ENCODE data around the gene ABI2. TPM values are rescaled to one million over a fixed set of nuclear protein-coding genes. Genes with fewer than 3 reads are reported as not detected.

ABI2 gene
- total and polyA plus RNA-seq, 2 of the 4 experiments (the other 2 are of a cell fraction) = 35.7 to 54.0 TPM

GRCh38 chr2:203301667-203302066 lies 26.5 kb upstream of the ABI2 start:
- Histone ChIP-seq H3K9me1 (ENCODE audit: insufficient read depth, low read length) (0 out of 2 replicates have a peak, but pooled peaks cover 9% of the 10 kb centered on the region), H2BK120ac (ENCODE audit: low read depth, low read length) (no peak overlapping the region), H3K23ac (ENCODE audit: low read depth, low read length) (no peak overlapping the region), H4K5ac (ENCODE audit: low read depth, low read length) (no peak overlapping the region), H2AK9ac (replicated peaks; ENCODE audit: low read depth, low read length, poor library complexity) (no peak overlapping the region), H3K27me3 (ENCODE audit: control insufficient read depth, insufficient read depth, low read length) (no peaks in the 10 kb centered on the region), H3K79me1 (ENCODE audit: low read depth in 1 of 2, low read length in 2 of 2) (peaks cover 0 to 7% of the 10 kb centered on the region in 2 experiments; a peak in 1 of 4 replicates), H3K4me3 (ENCODE audit: insufficient read depth, low read depth, low read length) (no peak overlapping the region), H2AK5ac (ENCODE audit: low read depth, low read length) (no peak overlapping the region), H3K56ac (ENCODE audit: extremely low read depth, insufficient read depth, low read length) (no peak overlapping the region), H2AFZ (replicated peaks; ENCODE audit: low read length, poor library complexity) (no peak overlapping the region), H3K4me1 (ENCODE audit: control insufficient read depth, insufficient read depth, low read length) (peaks cover 9% of the 10 kb centered on the region), H2BK15ac (ENCODE audit: low read depth, low read length) (no peak overlapping the region), H3K9me3 (ENCODE audit: control insufficient read depth, insufficient read depth, low read length) (no peaks in the 10 kb centered on the region), H4K8ac (ENCODE audit: low read depth in 2 of 2, low read length in 2 of 2) (no peak overlapping the region), H2BK20ac (ENCODE audit: low read depth, low read length) (no peak overlapping the region), H3K9ac (ENCODE audit: low read depth, low read length) (no peak overlapping the region), H4K20me1 (ENCODE audit: insufficient read depth, low read length) (no peaks in the 10 kb centered on the region), H3K27ac (ENCODE audit: insufficient read depth, low read length) (no peak overlapping the region; the same call in 1 of the 2 replicates), H3K18ac (ENCODE audit: low read depth, low read length) (no peak overlapping the region), H2BK5ac (ENCODE audit: low read depth, low read length, poor library complexity, severe bottlenecking) (no peak overlapping the region), H3K4me2 (ENCODE audit: low read depth, low read length) (no peak overlapping the region), H3K14ac (replicated peaks; ENCODE audit: low read depth, low read length) (no peak overlapping the region), H3K36me3 (ENCODE audit: control insufficient read depth, insufficient read depth, low read length) (peaks cover 3% of the 10 kb centered on the region; the same call in 1 of the 2 replicates), H3K4ac (ENCODE audit: low read depth, low read length) (no peak overlapping the region; the same call in 1 of the 2 replicates), H4K91ac (ENCODE audit: insufficient read depth, low read depth, low read length) (no peak overlapping the region)
- DNase-seq = peak; percentile 51
- dilution Hi-C loops (cut with HindIII; ENCODE audit: low sequenced_read_pairs, unreplicated experiment) (no loop called here), intact Hi-C loops (cut with micrococcal nuclease) (no loop called here), in situ Hi-C loops (cut with MboI; ENCODE audit: low sequenced_read_pairs) (no loop called here)
- ChIA-PET POLR2A (ENCODE audit: unreplicated experiment) (no interaction called here), CTCF (no interaction called here)
- ATAC-seq (ENCODE audit: low read depth) = peak; percentile 74
- 80% methylated on average over 1 of the region's 3 CpGs; no CpG with 5 or more reads in 1 of the 2 experiments for WGBS, 2 experiments (ENCODE audit: extremely low coverage in 2 of 2, insufficient read length in 1 of 2)
- no peak for TF ChIP-seq USF2 (IDR thresholded peaks at IDR 0.05; ENCODE audit: low read depth, low read length)
- no peak for TF ChIP-seq CTCF (conservative IDR thresholded peaks at IDR 0.05; ENCODE audit: low read depth, low read length)
- TF ChIP-seq CEBPB (IDR thresholded peaks at IDR 0.05; ENCODE audit: low read depth, low read length) = no peak
- no peak for TF ChIP-seq SMC3 (IDR thresholded peaks at IDR 0.05; ENCODE audit: low read depth, low read length)
- TF ChIP-seq MAZ (IDR thresholded peaks at IDR 0.05; ENCODE audit: borderline replicate concordance, low read depth, low read length) = no peak
- TF ChIP-seq CHD1 (IDR thresholded peaks at IDR 0.05; ENCODE audit: low read depth, low read length) = no peak
- TF ChIP-seq POLR2A (IDR thresholded peaks at IDR 0.05; ENCODE audit: low read depth, low read length) = no peak
- TF ChIP-seq RAD21 (IDR thresholded peaks at IDR 0.05; ENCODE audit: low read length) = no peak
- no peak for TF ChIP-seq NFE2L2 (IDR thresholded peaks at IDR 0.05; ENCODE audit: low read depth, low read length)
- TF ChIP-seq MAFK (IDR thresholded peaks at IDR 0.05; ENCODE audit: low read depth, low read length) = no peak
- TF ChIP-seq RCOR1 (IDR thresholded peaks at IDR 0.05; ENCODE audit: insufficient replicate concordance, low read length) = no peak
- no peak for TF ChIP-seq FOS (IDR thresholded peaks at IDR 0.05; ENCODE audit: low read depth, low read length)
- no peak for TF ChIP-seq MXI1 (IDR thresholded peaks at IDR 0.05; ENCODE audit: borderline replicate concordance, low read depth, low read length)
- TF ChIP-seq RFX5 (IDR thresholded peaks at IDR 0.05; ENCODE audit: low read depth, low read length) = no peak
- TF ChIP-seq ELK1 (IDR thresholded peaks at IDR 0.05; ENCODE audit: borderline replicate concordance, low read depth, low read length) = no peak
- TF ChIP-seq BHLHE40 (IDR thresholded peaks at IDR 0.05; ENCODE audit: low read depth, low read length) = no peak
- BruUV-seq (replicated peaks) = no TSS peak
